ENCODE results near the gene IQGAP2. TPM values are rescaled to one million over a fixed set of nuclear protein-coding genes. Genes with fewer than 3 reads are reported as not detected.

The IQGAP2 gene
- total and polyA plus RNA-seq, 2 donors (not counting 1 experiment from before 2014, with no cell fraction given), result 8.1 to 15.0 TPM

DNA sequence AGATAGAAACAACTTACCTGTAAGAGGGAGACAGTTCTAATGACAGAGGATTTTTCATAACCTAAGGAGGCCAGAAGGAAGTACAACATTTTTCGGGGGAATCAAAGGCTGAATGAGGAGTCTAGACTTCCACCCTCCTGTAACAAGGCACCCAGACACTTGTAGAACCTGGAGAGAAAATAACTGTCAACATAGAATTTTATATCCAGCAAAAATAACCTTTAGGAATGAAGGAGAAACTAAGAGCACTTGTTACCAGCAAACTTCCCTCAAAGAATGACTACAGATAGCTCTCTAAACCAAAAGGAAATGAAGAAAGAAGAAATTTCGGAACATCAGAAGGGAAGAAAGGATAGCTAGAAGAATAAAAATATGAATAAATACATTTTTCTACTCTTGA lies 246.1 kb downstream of the IQGAP2 start:
- intact Hi-C loops (cut with micrococcal nuclease), result loop anchor here (10.0 kb wide), 1 partner anchor 914 kb away; no protein-coding TSS in a partner anchor
- no peaks in the 10 kb centered on the region for H3K27me3 ChIP-seq (replicated peaks in 1 of 4; ENCODE audit: control extremely low read depth in 1 of 4, control insufficient read depth in 3 of 4, insufficient read depth in 4 of 4, low read length in 3 of 4)
- no peak for ATAC-seq (ENCODE audit: low read depth)
- no peak overlapping the region for H3K4me2 ChIP-seq (replicated peaks; ENCODE audit: low read depth, low read length, poor library complexity, severe bottlenecking)
- H4K20me1 ChIP-seq (ENCODE audit: control insufficient read depth, insufficient read depth, low read length, poor library complexity, severe bottlenecking), result no peaks in the 10 kb centered on the region
- no peak for TF ChIP-seq EZH2 (IDR thresholded peaks at IDR 0.05; ENCODE audit: borderline replicate concordance, insufficient read depth, low read depth, low read length, poor library complexity, severe bottlenecking)
- TF ChIP-seq CTCF (IDR thresholded peaks at IDR 0.05), result no peak
- H3K4me3 ChIP-seq (ENCODE audit: control extremely low read depth in 1 of 5, extremely low read depth in 1 of 5, insufficient read depth in 1 of 5, low read depth in 2 of 5, low read length in 4 of 5), result no peak overlapping the region
- H3K9me3 ChIP-seq (ENCODE audit: control extremely low read depth in 1 of 3, control insufficient read depth in 2 of 3, insufficient read depth in 1 of 3, low read length in 2 of 3), result peaks cover 0 to 18% (median 14%) of the 10 kb centered on the region in 3 donors
- Mint-ChIP-seq H3K27ac (no peak overlapping the region), H3K4me1 (no peaks in the 10 kb centered on the region), H3K9me3 (ENCODE audit: insufficient read depth) (peaks cover 10% of the 10 kb centered on the region), H3K4me3 (no peak overlapping the region), H3K27me3 (no peaks in the 10 kb centered on the region)
- CTCF ChIA-PET, result interaction anchor here (0.5 kb wide), 1 partner anchor 1415 kb away, joined by 3 read pairs; no protein-coding TSS in a partner anchor
- no peaks in the 10 kb centered on the region for H3K4me1 ChIP-seq (ENCODE audit: control insufficient read depth in 2 of 2, insufficient read depth in 2 of 2, low read length in 2 of 2)
- POLR2A ChIA-PET, result no interaction called here
- peaks cover 0 to 3% of the 10 kb centered on the region in 2 experiments for H3K36me3 ChIP-seq (replicated peaks in 1 of 2; ENCODE audit: control extremely low read depth in 1 of 2, control insufficient read depth in 1 of 2, extremely low read depth in 1 of 2, insufficient read depth in 2 of 2, low read length in 1 of 2)
- no CpG with 5 or more reads among the region's 2 CpGs for WGBS (ENCODE audit: insufficient coverage)
- no peak for DNase-seq
- H3K27ac ChIP-seq (ENCODE audit: low read length in 2 of 2), result no peak overlapping the region
- H3K9ac ChIP-seq (ENCODE audit: low read length), result no peak overlapping the region
- H2AFZ ChIP-seq (ENCODE audit: insufficient read depth, low read depth, low read length, poor library complexity, severe bottlenecking), result no peak overlapping the region
- no peaks in the 10 kb centered on the region for H3K79me2 ChIP-seq (ENCODE audit: control insufficient read depth, insufficient read depth, low read length)

DNA sequence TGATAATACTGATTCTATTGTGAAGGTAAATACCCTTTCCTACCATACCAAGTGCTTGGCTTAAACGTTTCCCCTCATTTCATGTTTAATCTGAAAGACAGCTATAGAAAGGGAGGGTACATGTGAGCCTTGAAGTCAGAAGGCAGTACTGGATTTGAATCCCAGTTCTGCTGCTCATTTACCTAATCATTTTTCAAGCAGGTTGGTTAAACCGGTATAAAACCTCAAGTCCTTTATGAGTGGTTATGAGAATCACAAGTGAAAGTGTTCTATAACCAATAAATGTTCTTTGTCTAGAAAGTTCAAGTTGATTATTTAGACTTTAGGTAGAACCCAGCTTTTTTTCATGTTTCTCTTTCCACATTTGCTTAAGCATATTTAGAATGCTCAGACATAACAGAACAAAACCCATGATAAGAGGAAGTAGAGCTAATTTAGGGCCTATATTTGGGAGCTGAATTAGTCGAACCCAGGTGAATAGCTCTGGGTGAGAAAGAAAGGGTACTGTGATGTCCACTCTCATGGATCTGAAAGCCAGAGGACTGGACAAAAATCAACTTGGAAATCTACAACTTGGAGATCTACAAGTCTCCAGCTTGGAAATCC lies 249.8 kb downstream of the IQGAP2 start:
- Histone ChIP-seq H2AFZ (ENCODE audit: insufficient read depth, low read depth, low read length, poor library complexity, severe bottlenecking) (no peak overlapping the region), H3K4me1 (ENCODE audit: control insufficient read depth in 2 of 2, insufficient read depth in 2 of 2, low read length in 2 of 2) (no peaks in the 10 kb centered on the region), H3K4me2 (replicated peaks; ENCODE audit: low read depth, low read length, poor library complexity, severe bottlenecking) (no peak overlapping the region), H3K9ac (ENCODE audit: low read length) (no peak overlapping the region), H3K79me2 (ENCODE audit: control insufficient read depth, insufficient read depth, low read length) (no peaks in the 10 kb centered on the region), H3K9me3 (ENCODE audit: control extremely low read depth in 1 of 3, control insufficient read depth in 2 of 3, insufficient read depth in 1 of 3, low read length in 2 of 3) (peaks cover 0 to 16% (median 10%) of the 10 kb centered on the region in 3 donors), H3K36me3 (replicated peaks in 1 of 2; ENCODE audit: control extremely low read depth in 1 of 2, control insufficient read depth in 1 of 2, extremely low read depth in 1 of 2, insufficient read depth in 2 of 2, low read length in 1 of 2) (peaks cover 0 to 2% of the 10 kb centered on the region in 2 experiments), H3K27me3 (replicated peaks in 1 of 4; ENCODE audit: control extremely low read depth in 1 of 4, control insufficient read depth in 3 of 4, insufficient read depth in 4 of 4, low read length in 3 of 4) (no peaks in the 10 kb centered on the region), H3K27ac (ENCODE audit: low read length in 2 of 2) (no peak overlapping the region), H3K4me3 (ENCODE audit: control extremely low read depth in 1 of 5, extremely low read depth in 1 of 5, insufficient read depth in 1 of 5, low read depth in 2 of 5, low read length in 4 of 5) (no peak overlapping the region), H4K20me1 (ENCODE audit: control insufficient read depth, insufficient read depth, low read length, poor library complexity, severe bottlenecking) (no peaks in the 10 kb centered on the region)
- POLR2A ChIA-PET, result no interaction called here
- ATAC-seq (ENCODE audit: low read depth), result no peak
- no peak for DNase-seq
- Mint-ChIP-seq H3K27me3 (no peaks in the 10 kb centered on the region), H3K9me3 (ENCODE audit: insufficient read depth) (peaks cover 10% of the 10 kb centered on the region), H3K4me3 (no peak overlapping the region), H3K27ac (no peak overlapping the region), H3K4me1 (no peaks in the 10 kb centered on the region)
- intact Hi-C loops (cut with micrococcal nuclease), result no loop called here
- CTCF ChIA-PET, result interaction anchor here (1.0 kb wide), 2 partner anchors 9 to 11 kb away, joined by 3 read pairs; no protein-coding TSS in a partner anchor
- TF ChIP-seq CTCF (IDR thresholded peaks at IDR 0.05) (no peak), EZH2 (IDR thresholded peaks at IDR 0.05; ENCODE audit: borderline replicate concordance, insufficient read depth, low read depth, low read length, poor library complexity, severe bottlenecking) (no peak)
- 80% methylated on average over 1 of the region's 3 CpGs for WGBS (ENCODE audit: insufficient coverage)
